HFF-Myc (cell line): ENCODE data around the gene PHC2.

Experiments
- DNase-seq: peaks from one replicate; pipeline ENCODE4 v3.0.0-alpha.2; 2011; ENCODE audit warnings: low read depth; ENCODE audit errors: extremely low read depth
- H3K4me3 ChIP-seq: replicated peaks from 2 replicates; pipeline ENCODE4 v1.5.1; 2011; ENCODE audit warnings: low read depth, mild to moderate bottlenecking, control low read depth, low read length
- CTCF ChIP-seq: IDR thresholded peaks from 2 replicates; pipeline ENCODE4 v1.5.1; 2012; ENCODE audit warnings: mild to moderate bottlenecking, low read depth, low read length, control low read depth; ENCODE audit errors: missing control alignments

PHC2 gene

GRCh38 chr1:33364565-33364918 lies 66.4 kb downstream of the PHC2 start:
- no peak overlapping the region for H3K4me3 ChIP-seq
- no peak for TF ChIP-seq CTCF
- no peak for DNase-seq

- DNase-seq, result no peak
- H3K4me3 ChIP-seq, result no peak overlapping the region
- TF ChIP-seq CTCF, result no peak
Observed at GRCh38 chr1:33363470-33363861, 67.4 kb downstream of the PHC2 start.

- H3K4me3 ChIP-seq, result no peak overlapping the region
- DNase-seq, result no peak
- TF ChIP-seq CTCF, result no peak
Observed at GRCh38 chr1:33363021-33363420, 67.9 kb downstream of the PHC2 start.

- DNase-seq, result no peak
Observed at GRCh38 chr1:33361532-33362235, 69.2 kb downstream of the PHC2 start.

GRCh38 chr1:33360367-33360766 lies 70.5 kb downstream of the PHC2 start:
- H3K4me3 ChIP-seq, result no peak overlapping the region
- no peak for DNase-seq
- no peak for TF ChIP-seq CTCF

More at GRCh38 chr1:33361532-33362235, 69.2 kb downstream of the PHC2 start:
- no peak for TF ChIP-seq CTCF
- no peak overlapping the region for H3K4me3 ChIP-seq

DNA sequence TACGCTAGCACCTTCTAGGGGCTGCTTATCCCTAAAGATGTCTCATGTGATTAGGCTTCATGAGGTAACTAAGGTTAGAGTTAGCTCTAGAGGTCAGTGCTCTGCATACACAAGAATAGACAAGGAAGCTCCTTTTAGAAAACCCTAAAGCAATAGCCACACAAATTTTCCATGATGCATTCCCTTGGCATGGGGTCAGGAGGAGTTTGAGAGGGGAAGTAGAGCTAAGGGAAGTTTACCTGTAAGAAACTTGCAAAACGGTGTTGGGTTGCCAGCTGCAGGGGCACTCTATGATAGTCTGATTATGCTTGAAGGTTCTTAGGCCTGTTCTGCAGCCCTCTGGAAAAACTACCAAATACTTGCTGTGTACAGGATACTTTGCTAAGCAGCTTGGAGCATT lies 71.0 kb downstream of the PHC2 start:
- DNase-seq, result no peak
- no peak overlapping the region for H3K4me3 ChIP-seq
- TF ChIP-seq CTCF, result no peak
